Measurements from ENCODE around the gene LPA. TPM values are rescaled to one million over a fixed set of nuclear protein-coding genes. Genes with fewer than 3 reads are reported as not detected.
A peak's percentile ranks its signal among the peaks of the same experiment; 100 is the strongest.

The LPA gene
- total and polyA plus RNA-seq, 2 of the 13 experiments (the other 11 are each of a cell fraction or from before 2014, with no cell fraction given), result not detected

- TF ChIP-seq NFKB2 (CRISPR knock-in tag; IDR thresholded peaks at IDR 0.05; ENCODE audit: borderline replicate concordance) (peak; percentile 69; the same call in 1 of the 2 replicates), ZNF263 (CRISPR knock-in tag; IDR thresholded peaks at IDR 0.05) (0 out of 2 replicates have a peak, but pooled peaks have one; percentile 61), XRCC5 (optimal IDR thresholded peaks at IDR 0.05; ENCODE audit: low read length) (peak; percentile 70), SNRNP70 (IDR thresholded peaks at IDR 0.05; ENCODE audit: low read depth, low read length) (no peak), CCDC6 (CRISPR knock-in tag; IDR thresholded peaks at IDR 0.05) (peak; percentile 48; the same call in 1 of the 2 replicates), UBTF (CRISPR knock-in tag; IDR thresholded peaks at IDR 0.05) (peak; percentile 90; the same call in 1 of the 2 replicates), ZSCAN31 (CRISPR knock-in tag; IDR thresholded peaks at IDR 0.05; ENCODE audit: low read depth) (no peak), BRD4 (CRISPR knock-in tag; IDR thresholded peaks at IDR 0.05) (0 out of 2 replicates have a peak, but pooled peaks have one; percentile 11), ZHX1 (CRISPR knock-in tag; IDR thresholded peaks at IDR 0.05; ENCODE audit: low read depth) (no peak), KMT2A (CRISPR knock-in tag; IDR thresholded peaks at IDR 0.05) (0 out of 2 replicates have a peak, but pooled peaks have one; percentile 43), KDM2A (CRISPR knock-in tag; IDR thresholded peaks at IDR 0.05; ENCODE audit: borderline replicate concordance, low read depth) (peak; percentile 72), ZNF143 (CRISPR knock-in tag; IDR thresholded peaks at IDR 0.05) (0 out of 2 replicates have a peak, but pooled peaks have one; percentile 17), HMG20A (CRISPR knock-in tag; IDR thresholded peaks at IDR 0.05; ENCODE audit: borderline replicate concordance) (no peak), NFATC3 (CRISPR knock-in tag; IDR thresholded peaks at IDR 0.05) (0 out of 2 replicates have a peak, but pooled peaks have one; percentile 44), ATM (IDR thresholded peaks at IDR 0.05; ENCODE audit: borderline replicate concordance) (no peak), JUN (CRISPR knock-in tag; IDR thresholded peaks at IDR 0.05) (no peak), THRA (CRISPR knock-in tag; IDR thresholded peaks at IDR 0.05; ENCODE audit: borderline replicate concordance) (0 out of 2 replicates have a peak, but pooled peaks have one; percentile 20), ZNF337 (CRISPR knock-in tag; IDR thresholded peaks at IDR 0.05; ENCODE audit: borderline replicate concordance, low read depth) (peak; percentile 68; the same call in 1 of the 2 replicates), NR0B2 (CRISPR knock-in tag; IDR thresholded peaks at IDR 0.05) (peak; percentile 61; the same call in 1 of the 2 replicates), TERF1 (CRISPR knock-in tag; IDR thresholded peaks at IDR 0.05) (no peak)
Observed at GRCh38 chr6:160520043-160520904, 143.8 kb downstream of the LPA start (continued).
